Peyer's patch (tissue), 4 donors: ENCODE data around the gene NOTCH4. TPM values are rescaled to one million over a fixed set of nuclear protein-coding genes. Genes with fewer than 3 reads are reported as not detected.
"Not testable (repeated sequence)": the region's sequence is repeated elsewhere in the genome, so short reads cannot be mapped to it uniquely, and the experiment has no call there.

Source experiments
- DNase-seq, 3 donors: peaks; one replicate each; pipeline ENCODE4 v3.0.0-alpha.2; 2017 to 2019
- H3K27ac ChIP-seq, 4 donors: fragments of 200-600 bp; sonication (generic); one replicate each; pipeline ENCODE4 v1.5.1; 2016 to 2019
- H3K27me3 ChIP-seq, 2 donors: fragments of 200-600 bp; sonication (generic); one replicate each; pipeline ENCODE4 v1.5.1; 2019
- H3K36me3 ChIP-seq, 3 donors: fragments of 200-600 bp; sonication (generic); one replicate each; pipeline ENCODE4 v1.5.1; 2016 to 2019
- H3K4me1 ChIP-seq, 4 donors: fragments of 200-600 bp; sonication (generic); one replicate each; pipeline ENCODE4 v1.5.1; 2016 to 2019
- H3K4me3 ChIP-seq, 4 donors: fragments of 200-600 bp; sonication (generic); 1 replicate in 3 of 4; 2 replicates in 1 of 4; pipeline ENCODE4 v1.5.1; 2016 to 2019; ENCODE audit warnings: mild to moderate bottlenecking in 1 of 4
- H3K9me3 ChIP-seq, 4 donors: fragments of 200-600 bp; sonication (generic); one replicate each; pipeline ENCODE4 v1.5.1; 2016 to 2019; ENCODE audit warnings: mild to moderate bottlenecking in 1 of 4
- CTCF ChIP-seq, 6 experiments: fragments of 450-650 bp in 4 of 6; fragments of 200-600 bp in 2 of 6; sonication (generic) in 1 of 6; IDR thresholded peaks; one replicate each; pipeline ENCODE4 v1.5.1; 2017 to 2019; ENCODE audit warnings: antibody characterized with exemption in 6 of 6, mild to moderate bottlenecking in 3 of 6, moderate library complexity in 1 of 6
- POLR2A ChIP-seq, 2 donors: fragments of 450-650 bp; IDR thresholded peaks; one replicate each; pipeline ENCODE4 v1.5.1; 2017; ENCODE audit warnings: antibody characterized with exemption in 2 of 2, mild to moderate bottlenecking in 2 of 2, moderate library complexity in 2 of 2
- total RNA-seq, 4 donors: library from RNA; depleted of rRNA; stranded (reverse); fragments of >200 nt; gene quantifications; one replicate each; pipeline ENCODE4 v1.1.0, GENCODE V29; 2016

Gene NOTCH4
- total RNA-seq, 4 donors from 2014 or later = 1.8 to 50.3 (median 8.9) TPM

- Histone ChIP-seq H3K4me3 (no peak overlapping the region), H3K9me3 (no peaks in the 10 kb centered on the region), H3K27ac (peak overlapping the region in 2 of 4 donors; percentile 37 to 39), H3K27me3 (no peaks in the 10 kb centered on the region), H3K4me1 (no peaks in the 10 kb centered on the region), H3K36me3 (no peaks in the 10 kb centered on the region)
- DNase-seq = no peak
- TF ChIP-seq CTCF (IDR thresholded peaks at IDR 0.05) (no peak), POLR2A (IDR thresholded peaks at IDR 0.05) (no peak)
These were observed 20.4 kb upstream of the NOTCH4 start for GRCh38 chr6:32244270-32244669.

- not testable (repeated sequence) for H3K9me3 ChIP-seq, H3K36me3 ChIP-seq, H3K4me3 ChIP-seq, H3K27me3 ChIP-seq, H3K4me1 ChIP-seq, H3K27ac ChIP-seq, DNase-seq
These were observed 18.5 kb upstream of the NOTCH4 start for GRCh38 chr6:32242318-32242813.

GRCh38 chr6:32240686-32241085, 16.8 kb upstream of the NOTCH4 start:
- Histone ChIP-seq H3K27me3 (no peaks in the 10 kb centered on the region), H3K27ac (no peak overlapping the region), H3K36me3 (no peaks in the 10 kb centered on the region), H3K9me3 (no peaks in the 10 kb centered on the region), H3K4me1 (no peaks in the 10 kb centered on the region), H3K4me3 (no peak overlapping the region)
- TF ChIP-seq POLR2A (IDR thresholded peaks at IDR 0.05) = no peak
- TF ChIP-seq CTCF (IDR thresholded peaks at IDR 0.05) = no peak
- no peak for DNase-seq

GRCh38 chr6:32239462-32239861, 15.6 kb upstream of the NOTCH4 start:
- TF ChIP-seq CTCF (IDR thresholded peaks at IDR 0.05) (no peak), POLR2A (IDR thresholded peaks at IDR 0.05) (no peak)
- H3K27me3 ChIP-seq = no peaks in the 10 kb centered on the region
- H3K4me1 ChIP-seq = no peaks in the 10 kb centered on the region
- no peaks in the 10 kb centered on the region for H3K9me3 ChIP-seq
- no peak overlapping the region for H3K27ac ChIP-seq
- DNase-seq = no peak
- H3K36me3 ChIP-seq = no peaks in the 10 kb centered on the region
- no peak overlapping the region for H3K4me3 ChIP-seq

GRCh38 chr6:32234934-32235333, 11.1 kb upstream of the NOTCH4 start:
- Histone ChIP-seq H3K27ac (peak overlapping the region in 1 of 4 donors; percentile 39), H3K4me3 (no peak overlapping the region), H3K9me3 (no peaks in the 10 kb centered on the region), H3K4me1 (no peaks in the 10 kb centered on the region), H3K27me3 (no peaks in the 10 kb centered on the region), H3K36me3 (no peaks in the 10 kb centered on the region)
- TF ChIP-seq CTCF (IDR thresholded peaks at IDR 0.05) (no peak), POLR2A (IDR thresholded peaks at IDR 0.05) (no peak)
- no peak for DNase-seq

- Histone ChIP-seq H3K27ac (peak overlapping the region in 1 of 4 donors; percentile 50), H3K27me3 (no peaks in the 10 kb centered on the region), H3K36me3 (no peaks in the 10 kb centered on the region), H3K4me3 (no peak overlapping the region), H3K4me1 (peaks cover 0 to 7% (median 0%) of the 10 kb centered on the region in 4 donors), H3K9me3 (no peaks in the 10 kb centered on the region)
- TF ChIP-seq CTCF (IDR thresholded peaks at IDR 0.05) (no peak), POLR2A (IDR thresholded peaks at IDR 0.05) (no peak)
- DNase-seq = peak in 1 of 3 donors; percentile 31
These were observed 2.6 kb upstream of the NOTCH4 start for GRCh38 chr6:32226434-32226833.
